Esophagus muscularis mucosa (tissue), 4 donors: ENCODE measurements around the gene ZMYND10. TPM values are rescaled to one million over a fixed set of nuclear protein-coding genes. Genes with fewer than 3 reads are reported as not detected.
A peak's percentile ranks its signal among the peaks of the same experiment; 100 is the strongest.

Experiments used
- DNase-seq: peaks from one replicate; pipeline ENCODE4 v3.0.0-alpha.2; 2017; ENCODE audit errors: extremely low spot score
- H3K27ac ChIP-seq, 4 donors: fragments of 200-600 bp; sonication (generic); replicated peaks in 1 of 4; 1 replicate in 3 of 4; 2 replicates in 1 of 4; pipeline ENCODE4 v1.5.1; 2016 to 2019; ENCODE audit warnings: mild to moderate bottlenecking in 1 of 4
- H3K27me3 ChIP-seq, 4 donors: fragments of 200-600 bp; sonication (generic); one replicate each; pipeline versions ENCODE4 v1.5.1 to v1.6.0; 2016 to 2019
- H3K36me3 ChIP-seq, 4 donors: fragments of 200-600 bp; sonication (generic); one replicate each; pipeline ENCODE4 v1.5.1; 2016 to 2019
- H3K4me1 ChIP-seq, 4 donors: fragments of 200-600 bp; sonication (generic); one replicate each; pipeline ENCODE4 v1.5.1; 2016 to 2019
- H3K4me3 ChIP-seq, 4 donors: fragments of 200-600 bp; sonication (generic); 1 replicate in 2 of 4; 2 replicates in 2 of 4; pipeline ENCODE4 v1.5.1; 2016 to 2019; ENCODE audit warnings: mild to moderate bottlenecking in 4 of 4, moderate library complexity in 1 of 4
- H3K9me3 ChIP-seq, 4 donors: fragments of 200-600 bp; sonication (generic); 1 replicate in 3 of 4; 2 replicates in 1 of 4; pipeline ENCODE4 v1.5.1; 2016 to 2019
- CTCF ChIP-seq, 3 experiments: fragments of 200-600 bp in 2 of 3; fragments of 450-650 bp in 1 of 3; sonication (generic) in 2 of 3; IDR thresholded peaks; one replicate each; pipeline ENCODE4 v1.5.1; 2017 to 2019; ENCODE audit warnings: antibody characterized with exemption in 3 of 3, mild to moderate bottlenecking in 2 of 3, moderate library complexity in 1 of 3
- EP300 ChIP-seq: sonication (generic); formaldehyde crosslinking; IDR thresholded peaks from one replicate; pipeline ENCODE4 v1.6.1; 2017; ENCODE audit warnings: antibody characterized with exemption
- POLR2A ChIP-seq: fragments of 450-650 bp; IDR thresholded peaks from one replicate; pipeline ENCODE4 v1.6.1; 2017; ENCODE audit warnings: antibody characterized with exemption, moderate library complexity, mild to moderate bottlenecking, low read depth
- POLR2AphosphoS5 ChIP-seq, 2 donors: sonication (generic); formaldehyde crosslinking; IDR thresholded peaks; one replicate each; pipeline ENCODE4 v1.6.1; 2017; ENCODE audit warnings: antibody characterized with exemption in 2 of 2
- WGBS: methylation state at CpG from one replicate; pipeline ENCODE4 v1.1.5; 2018; 5-methylcytosine and 5-hydroxymethylcytosine counted together
- intact Hi-C: fragments of 100-400 bp; cut with DNase I; formaldehyde crosslinking; loops from one replicate; pipeline ENCODE4 v1.15.1; 2023
- total RNA-seq, 4 donors: library from RNA; depleted of rRNA; stranded (reverse); fragments of >200 nt; gene quantifications; one replicate each; pipeline versions ENCODE4 v1.1.0 to v1.2.1, GENCODE V29; 2016

The ZMYND10 gene
- total RNA-seq, 4 donors from 2014 or later, result 0.50 to 0.57 (median 0.52) TPM; not detected in 1

GRCh38 chr3:50322386-50323091 is 23.0 kb downstream of the ZMYND10 start, which contains the start of gene HYAL2:
HYAL2 (minus strand) TSS chr3:50322745; CDS start chr3:50320489, 2,256 bp downstream.
- Histone ChIP-seq H3K27me3 (no peaks in the 10 kb centered on the region), H3K36me3 (peaks cover 10 to 52% (median 46%) of the 10 kb centered on the region in 4 donors), H3K4me3 (peak within 1 kb of the TSS; percentile 72 to 88 (median 84)), H3K4me1 (peaks cover 55 to 91% (median 85%) of the 10 kb centered on the region in 4 donors), H3K27ac (peak within 1 kb of the TSS; percentile 93 to 95 (median 93)), H3K9me3 (no peaks in the 10 kb centered on the region)
- TF ChIP-seq POLR2A, result no peak
- no peak for TF ChIP-seq EP300
- no peak for TF ChIP-seq CTCF (IDR thresholded peaks at IDR 0.05)
- TF ChIP-seq POLR2AphosphoS5 (IDR thresholded peaks at IDR 0.05), result peak; percentile 62 to 66
- intact Hi-C loops, result no loop called here
- 48% methylated on average over 19 of the region's 31 CpGs for WGBS
- no peak for DNase-seq

- Histone ChIP-seq H3K36me3 (peaks cover 10 to 56% (median 51%) of the 10 kb centered on the region in 4 donors), H3K4me3 (peak overlapping the region; percentile 72 to 88 (median 84)), H3K9me3 (no peaks in the 10 kb centered on the region), H3K4me1 (peaks cover 55 to 91% (median 84%) of the 10 kb centered on the region in 4 donors), H3K27me3 (no peaks in the 10 kb centered on the region), H3K27ac (peak overlapping the region; percentile 93 to 95 (median 93))
- WGBS, result 28% methylated on average over 6 of the region's 14 CpGs
- no peak for DNase-seq
- intact Hi-C loops, result no loop called here
- TF ChIP-seq POLR2AphosphoS5 (IDR thresholded peaks at IDR 0.05), result no peak
- no peak for TF ChIP-seq EP300
- TF ChIP-seq POLR2A, result no peak
- no peak for TF ChIP-seq CTCF (IDR thresholded peaks at IDR 0.05)
Measured at GRCh38 chr3:50322115-50322385, 23.5 kb downstream of the ZMYND10 start.

GRCh38 chr3:50321336-50322114 is 24.0 kb downstream of the ZMYND10 start:
- DNase-seq, result peak; percentile 97
- Histone ChIP-seq H3K4me3 (peak overlapping the region; percentile 72 to 88 (median 84)), H3K27me3 (no peaks in the 10 kb centered on the region), H3K27ac (peak overlapping the region; percentile 93 to 95 (median 93)), H3K36me3 (peaks cover 10 to 59% (median 52%) of the 10 kb centered on the region in 4 donors), H3K4me1 (peaks cover 56 to 91% (median 84%) of the 10 kb centered on the region in 4 donors), H3K9me3 (no peaks in the 10 kb centered on the region)
- intact Hi-C loops, result no loop called here
- 10% methylated on average over 7 of the region's 59 CpGs for WGBS
- TF ChIP-seq CTCF (IDR thresholded peaks at IDR 0.05), result peak; percentile 40 to 64 (median 48)
- no peak for TF ChIP-seq POLR2A
- TF ChIP-seq EP300, result no peak
- peak in 1 of 2 donors; percentile 58 for TF ChIP-seq POLR2AphosphoS5 (IDR thresholded peaks at IDR 0.05)

- no peak for DNase-seq
- Histone ChIP-seq H3K4me1 (peaks cover 56 to 90% (median 83%) of the 10 kb centered on the region in 4 donors), H3K27me3 (no peaks in the 10 kb centered on the region), H3K4me3 (peak overlapping the region; percentile 72 to 88 (median 84)), H3K36me3 (peaks cover 4 to 61% (median 52%) of the 10 kb centered on the region in 4 donors), H3K27ac (peak overlapping the region; percentile 93 to 95 (median 93)), H3K9me3 (no peaks in the 10 kb centered on the region)
- WGBS, result 0% methylated on average over 17 of the region's 45 CpGs
- TF ChIP-seq CTCF (IDR thresholded peaks at IDR 0.05) (no peak), POLR2A (no peak), POLR2AphosphoS5 (IDR thresholded peaks at IDR 0.05) (peak in 1 of 2 donors; percentile 47), EP300 (no peak)
- intact Hi-C loops, result no loop called here
Measured at GRCh38 chr3:50320853-50321335, 24.6 kb downstream of the ZMYND10 start.
